Astrocyte (in vitro differentiated cells and primary cell): ENCODE data around the gene COX10. TPM values are rescaled to one million over a fixed set of nuclear protein-coding genes. Genes with fewer than 3 reads are reported as not detected.

Experiments
- DNase-seq: peaks from one replicate; pipeline ENCODE4 v3.0.0-alpha.2; 2010; ENCODE audit warnings: low read depth
- FAIRE-seq: peaks from 2 replicates; lab custom pipeline; 2011; peaks lifted over from hg19 to GRCh38; lab: Jason Lieb, UNC
- H2AFZ ChIP-seq: 2 replicates; pipeline ENCODE4 v1.6.0; 2012; ENCODE audit warnings: low read depth, low read length, inconsistent platforms
- H3K27ac ChIP-seq: 2 replicates; pipeline ENCODE4 v1.5.1; 2011; ENCODE audit warnings: low read depth, low read length, inconsistent platforms
- H3K27me3 ChIP-seq: 2 replicates; pipeline ENCODE4 v1.6.0; 2011; ENCODE audit warnings: low read length, inconsistent platforms; ENCODE audit not compliant: insufficient read depth
- H3K36me3 ChIP-seq: 2 replicates; pipeline ENCODE4 v1.5.1; 2011; ENCODE audit warnings: low read length, inconsistent platforms; ENCODE audit not compliant: insufficient read depth
- H3K4me1 ChIP-seq: 2 replicates; pipeline ENCODE4 v1.5.1; 2011; ENCODE audit warnings: low read length, inconsistent platforms; ENCODE audit not compliant: insufficient read depth
- H3K4me2 ChIP-seq: 2 replicates; pipeline ENCODE4 v1.6.0; 2012; ENCODE audit warnings: low read length, inconsistent platforms
- H3K4me3 ChIP-seq: 2 replicates; pipeline ENCODE4 v1.5.1; 2011; ENCODE audit warnings: low read depth, mild to moderate bottlenecking, low read length, inconsistent platforms; ENCODE audit not compliant: insufficient read depth
- H3K79me2 ChIP-seq: 2 replicates; pipeline ENCODE4 v1.6.0; 2012; ENCODE audit warnings: mild to moderate bottlenecking, low read length, inconsistent platforms; ENCODE audit not compliant: insufficient read depth
- H3K9ac ChIP-seq: 2 replicates; pipeline ENCODE4 v1.6.0; 2012; ENCODE audit warnings: mild to moderate bottlenecking, low read length, inconsistent platforms
- H3K9me3 ChIP-seq: 2 replicates; pipeline ENCODE4 v1.5.1; 2012; ENCODE audit warnings: low read depth, mild to moderate bottlenecking, low read length, inconsistent platforms; ENCODE audit not compliant: insufficient read depth
- H4K20me1 ChIP-seq: 2 replicates; pipeline ENCODE4 v1.6.0; 2012; ENCODE audit warnings: low read length, inconsistent platforms; ENCODE audit not compliant: insufficient read depth
- H3K27ac Mint-ChIP-seq: one replicate; pipeline ENCODE4 v1.8.0; 2021; ENCODE audit warnings: mild to moderate bottlenecking, mixed read lengths; ENCODE audit not compliant: unreplicated experiment
- H3K27me3 Mint-ChIP-seq: one replicate; pipeline ENCODE4 v1.8.0; 2021; ENCODE audit warnings: low read depth, mixed read lengths; ENCODE audit not compliant: unreplicated experiment
- H3K36me3 Mint-ChIP-seq: one replicate; pipeline ENCODE4 v1.8.0; 2021; ENCODE audit warnings: low read depth, mixed read lengths; ENCODE audit not compliant: unreplicated experiment
- H3K4me1 Mint-ChIP-seq: one replicate; pipeline ENCODE4 v1.8.0; 2021; ENCODE audit warnings: low read depth, mixed read lengths; ENCODE audit not compliant: unreplicated experiment
- H3K4me3 Mint-ChIP-seq: one replicate; pipeline ENCODE4 v1.8.0; 2021; ENCODE audit warnings: mild to moderate bottlenecking, moderate library complexity, mixed read lengths; ENCODE audit not compliant: unreplicated experiment
- H3K9me3 Mint-ChIP-seq: one replicate; pipeline ENCODE4 v1.8.0; 2021; ENCODE audit warnings: mild to moderate bottlenecking, mixed read lengths; ENCODE audit not compliant: unreplicated experiment
- CTCF ChIP-seq: IDR thresholded peaks from 2 replicates; pipeline ENCODE4 v1.5.1; 2011; ENCODE audit warnings: low read depth, mild to moderate bottlenecking, inconsistent platforms, low read length, moderate library complexity; ENCODE audit not compliant: insufficient read depth
- EZH2 ChIP-seq: IDR thresholded peaks from 2 replicates; pipeline ENCODE4 v1.6.1; 2012; ENCODE audit warnings: mild to moderate bottlenecking, low read length, inconsistent platforms; ENCODE audit not compliant: insufficient read depth
- total RNA-seq: library from RNA; stranded (reverse); gene quantifications from 2 replicates; pipeline ENCODE4 v1.2.1, GENCODE V29; 2021

Gene COX10
- total RNA-seq, 1 donor from 2014 or later: 16.4 TPM

- Mint-ChIP-seq H3K4me3 (no peak overlapping the region), H3K27ac (no peak overlapping the region), H3K27me3 (no peaks in the 10 kb centered on the region), H3K36me3 (no peaks in the 10 kb centered on the region), H3K4me1 (peaks cover 3% of the 10 kb centered on the region), H3K9me3 (no peaks in the 10 kb centered on the region)
- TF ChIP-seq CTCF: no peak
- no peak for TF ChIP-seq EZH2
- no peaks in the 10 kb centered on the region for H3K9me3 ChIP-seq
- DNase-seq: no peak
- no peaks in the 10 kb centered on the region for H3K4me1 ChIP-seq
- H3K27ac ChIP-seq: no peak overlapping the region
- H3K36me3 ChIP-seq: no peaks in the 10 kb centered on the region
- H3K27me3 ChIP-seq: no peaks in the 10 kb centered on the region
- no peak for FAIRE-seq
- no peak overlapping the region for H2AFZ ChIP-seq
- H3K4me2 ChIP-seq: no peak overlapping the region
- peaks cover 8% of the 10 kb centered on the region for H3K79me2 ChIP-seq
- peaks cover 20% of the 10 kb centered on the region for H4K20me1 ChIP-seq
- H3K4me3 ChIP-seq: no peak overlapping the region
- no peak overlapping the region for H3K9ac ChIP-seq
These were observed 52.6 kb downstream of the COX10 start for GRCh38 chr17:14121952-14122351.

GRCh38 chr17:14123619-14124278, 54.4 kb downstream of the COX10 start:
- Mint-ChIP-seq H3K9me3 (no peaks in the 10 kb centered on the region), H3K4me3 (no peak overlapping the region), H3K36me3 (no peaks in the 10 kb centered on the region), H3K27ac (no peak overlapping the region), H3K4me1 (peaks cover 3% of the 10 kb centered on the region), H3K27me3 (no peaks in the 10 kb centered on the region)
- H2AFZ ChIP-seq: no peak overlapping the region
- DNase-seq: no peak
- no peak for FAIRE-seq
- no peaks in the 10 kb centered on the region for H3K36me3 ChIP-seq
- no peak for TF ChIP-seq CTCF
- TF ChIP-seq EZH2: no peak
- H3K4me3 ChIP-seq: no peak overlapping the region
- no peak overlapping the region for H3K9ac ChIP-seq
- no peak overlapping the region for H3K4me2 ChIP-seq
- H3K27me3 ChIP-seq: no peaks in the 10 kb centered on the region
- peaks cover 20% of the 10 kb centered on the region for H4K20me1 ChIP-seq
- peaks cover 8% of the 10 kb centered on the region for H3K79me2 ChIP-seq
- no peaks in the 10 kb centered on the region for H3K4me1 ChIP-seq
- no peaks in the 10 kb centered on the region for H3K9me3 ChIP-seq
- no peak overlapping the region for H3K27ac ChIP-seq

GRCh38 chr17:14124854-14125253, 55.5 kb downstream of the COX10 start:
- no peak overlapping the region for H3K27ac ChIP-seq
- FAIRE-seq: no peak

More at GRCh38 chr17:14124854-14125253, 55.5 kb downstream of the COX10 start:
- no peak overlapping the region for H3K4me2 ChIP-seq
- no peaks in the 10 kb centered on the region for H3K36me3 ChIP-seq
- no peaks in the 10 kb centered on the region for H3K4me1 ChIP-seq
- no peak for TF ChIP-seq CTCF
- no peak for TF ChIP-seq EZH2
- DNase-seq: no peak
- no peaks in the 10 kb centered on the region for H3K9me3 ChIP-seq
- Mint-ChIP-seq H3K27ac (no peak overlapping the region), H3K4me3 (no peak overlapping the region), H3K36me3 (no peaks in the 10 kb centered on the region), H3K9me3 (no peaks in the 10 kb centered on the region), H3K27me3 (no peaks in the 10 kb centered on the region), H3K4me1 (peaks cover 3% of the 10 kb centered on the region)
- peaks cover 20% of the 10 kb centered on the region for H4K20me1 ChIP-seq
- H3K9ac ChIP-seq: no peak overlapping the region
- peaks cover 8% of the 10 kb centered on the region for H3K79me2 ChIP-seq
- H3K4me3 ChIP-seq: no peak overlapping the region
- no peaks in the 10 kb centered on the region for H3K27me3 ChIP-seq
- H2AFZ ChIP-seq: no peak overlapping the region
